Activated naive CD4-positive, alpha-beta T cell treated with anti-CD3 and anti-CD28 coated beads for 36 hours (primary cell): Measurements from ENCODE around the gene MYOG. TPM values are rescaled to one million over a fixed set of nuclear protein-coding genes. Genes with fewer than 3 reads are reported as not detected.
A peak's percentile ranks its signal among the peaks of the same experiment; 100 is the strongest.

ENCODE experiments used
- CTCF ChIA-PET: fragments of 350-600 bp; sonication (Branson Sonifier 250); formaldehyde crosslinking; loops from one replicate; lab custom pipeline; 2021; ENCODE audit warnings: antibody characterized with exemption; lab: Charles Lee
- DNase-seq: peaks from one replicate; pipeline ENCODE4 v3.0.0-alpha.2; 2020
- H3K27ac Mint-ChIP-seq: one replicate; pipeline ENCODE4 v1.8.0; 2021; ENCODE audit warnings: mild to moderate bottlenecking, mixed read lengths
- H3K27me3 Mint-ChIP-seq: one replicate; pipeline ENCODE4 v1.8.0; 2021; ENCODE audit warnings: low read depth, mixed read lengths
- H3K36me3 Mint-ChIP-seq: one replicate; pipeline ENCODE4 v1.8.0; 2021; ENCODE audit warnings: low read depth, mixed read lengths
- H3K4me1 Mint-ChIP-seq: one replicate; pipeline ENCODE4 v1.8.0; 2021; ENCODE audit warnings: low read depth, mixed read lengths
- H3K4me3 Mint-ChIP-seq: one replicate; pipeline ENCODE4 v1.8.0; 2021; ENCODE audit warnings: mild to moderate bottlenecking, moderate library complexity, mixed read lengths
- H3K9me3 Mint-ChIP-seq: one replicate; pipeline ENCODE4 v1.8.0; 2021; ENCODE audit warnings: mixed read lengths
- intact Hi-C: fragments of 100-400 bp; cut with micrococcal nuclease; formaldehyde crosslinking; loops from one replicate; pipeline ENCODE4 v1.15.1; 2023
- total RNA-seq, 2 experiments: library from RNA; stranded (reverse); gene quantifications; one replicate each; pipeline ENCODE4 v1.2.3, GENCODE V29; 2021

The MYOG gene
- total RNA-seq, 2 experiments from 2014 or later, result not detected

- Mint-ChIP-seq H3K4me3 (no peak overlapping the region), H3K36me3 (no peaks in the 10 kb centered on the region), H3K4me1 (no peaks in the 10 kb centered on the region), H3K27ac (no peak overlapping the region), H3K27me3 (peaks cover 2% of the 10 kb centered on the region), H3K9me3 (no peaks in the 10 kb centered on the region)
- DNase-seq, result no peak
- intact Hi-C loops, result no loop called here
- CTCF ChIA-PET, result interaction anchor here (1.0 to 1.6 kb wide), 2 partner anchors 122 to 168 kb away, joined by 3 to 5 read pairs; no protein-coding TSS in a partner anchor
Measured at GRCh38 chr1:203046984-203047630, 38.7 kb downstream of the MYOG start.

- H3K9me3 Mint-ChIP-seq, result no peaks in the 10 kb centered on the region
- H3K4me3 Mint-ChIP-seq, result no peak overlapping the region
Measured at GRCh38 chr1:203045821-203046594, 39.8 kb downstream of the MYOG start.

GRCh38 chr1:203045336-203045735 is 40.5 kb downstream of the MYOG start:
- no peaks in the 10 kb centered on the region for H3K9me3 Mint-ChIP-seq
- intact Hi-C loops, result no loop called here
- no peak overlapping the region for H3K27ac Mint-ChIP-seq
- no peak for DNase-seq
- H3K27me3 Mint-ChIP-seq, result no peaks in the 10 kb centered on the region
- CTCF ChIA-PET, result no interaction called here
- H3K4me3 Mint-ChIP-seq, result no peak overlapping the region
- H3K36me3 Mint-ChIP-seq, result no peaks in the 10 kb centered on the region
- no peaks in the 10 kb centered on the region for H3K4me1 Mint-ChIP-seq

More at GRCh38 chr1:203045821-203046594, 39.8 kb downstream of the MYOG start:
- Mint-ChIP-seq H3K27me3 (no peaks in the 10 kb centered on the region), H3K36me3 (no peaks in the 10 kb centered on the region), H3K4me1 (no peaks in the 10 kb centered on the region), H3K27ac (no peak overlapping the region)
- CTCF ChIA-PET, result interaction anchor here (0.9 to 1.6 kb wide), 3 partner anchors 123 to 296 kb away, joined by 3 to 5 read pairs (median 4); no protein-coding TSS in a partner anchor
- no peak for DNase-seq
- intact Hi-C loops, result no loop called here

- no peaks in the 10 kb centered on the region for H3K4me1 Mint-ChIP-seq
- no peaks in the 10 kb centered on the region for H3K36me3 Mint-ChIP-seq
- H3K27me3 Mint-ChIP-seq, result no peaks in the 10 kb centered on the region
- H3K4me3 Mint-ChIP-seq, result no peak overlapping the region
- no peaks in the 10 kb centered on the region for H3K9me3 Mint-ChIP-seq
- CTCF ChIA-PET, result no interaction called here
- no peak for DNase-seq
- intact Hi-C loops, result no loop called here
- no peak overlapping the region for H3K27ac Mint-ChIP-seq
Measured at GRCh38 chr1:203044546-203045250, 41.1 kb downstream of the MYOG start.

- CTCF ChIA-PET, result interaction anchor here (0.5 to 5.9 kb wide), 3 partner anchors 17 to 173 kb away, joined by 4 to 100 read pairs (median 64); partner anchors contain the start of gene PPFIA4
- Mint-ChIP-seq H3K4me3 (no peak overlapping the region), H3K9me3 (no peaks in the 10 kb centered on the region), H3K27me3 (peaks cover 2% of the 10 kb centered on the region), H3K36me3 (no peaks in the 10 kb centered on the region), H3K27ac (no peak overlapping the region), H3K4me1 (no peaks in the 10 kb centered on the region)
- intact Hi-C loops, result no loop called here
- no peak for DNase-seq
Measured at GRCh38 chr1:203043830-203044545, 41.8 kb downstream of the MYOG start.

GRCh38 chr1:203041351-203041932 is 44.4 kb downstream of the MYOG start:
- CTCF ChIA-PET, result interaction anchor here (1.2 to 5.9 kb wide), 10 partner anchors 11 to 228 kb away, joined by 3 to 100 read pairs (median 8); partner anchors contain the start of gene PPFIA4
- peaks cover 2% of the 10 kb centered on the region for H3K27me3 Mint-ChIP-seq
- H3K27ac Mint-ChIP-seq, result no peak overlapping the region
- no peak overlapping the region for H3K4me3 Mint-ChIP-seq
- H3K36me3 Mint-ChIP-seq, result no peaks in the 10 kb centered on the region
- no peak for DNase-seq
- H3K4me1 Mint-ChIP-seq, result no peaks in the 10 kb centered on the region
- intact Hi-C loops, result no loop called here
- H3K9me3 Mint-ChIP-seq, result no peaks in the 10 kb centered on the region

GRCh38 chr1:203040513-203041275 is 45.1 kb downstream of the MYOG start:
- Mint-ChIP-seq H3K36me3 (no peaks in the 10 kb centered on the region), H3K9me3 (no peaks in the 10 kb centered on the region), H3K27me3 (peaks cover 2% of the 10 kb centered on the region), H3K27ac (no peak overlapping the region), H3K4me1 (no peaks in the 10 kb centered on the region), H3K4me3 (no peak overlapping the region)
- CTCF ChIA-PET, result interaction anchor here (0.6 to 5.9 kb wide), 24 partner anchors 8 to 348 kb away, joined by 3 to 100 read pairs (median 6); partner anchors contain the start of gene PPFIA4
- DNase-seq, result no peak
- intact Hi-C loops, result no loop called here

GRCh38 chr1:203039609-203040512 is 46.0 kb downstream of the MYOG start:
- H3K9me3 Mint-ChIP-seq, result no peaks in the 10 kb centered on the region
- H3K27ac Mint-ChIP-seq, result no peak overlapping the region
- CTCF ChIA-PET, result interaction anchor here (0.5 to 5.9 kb wide), 47 partner anchors 9 to 774 kb away, joined by 3 to 100 read pairs (median 4); partner anchors contain the start of genes MYBPH and PPFIA4
- no peak overlapping the region for H3K4me3 Mint-ChIP-seq
- intact Hi-C loops, result loop anchor here (1.0 to 5.0 kb wide), 4 partner anchors 132 to 297 kb away; no protein-coding TSS in a partner anchor
- DNase-seq, result peak; percentile 24
- H3K27me3 Mint-ChIP-seq, result peaks cover 2% of the 10 kb centered on the region
- H3K4me1 Mint-ChIP-seq, result no peaks in the 10 kb centered on the region
- no peaks in the 10 kb centered on the region for H3K36me3 Mint-ChIP-seq

GRCh38 chr1:203038891-203039608 is 46.8 kb downstream of the MYOG start:
- no peaks in the 10 kb centered on the region for H3K36me3 Mint-ChIP-seq
- CTCF ChIA-PET, result interaction anchor here (0.5 to 5.9 kb wide), 41 partner anchors 10 to 775 kb away, joined by 3 to 100 read pairs (median 5); partner anchors contain the start of genes MYBPH, MYOG and PPFIA4
- intact Hi-C loops, result loop anchor here (1.0 to 5.0 kb wide), 4 partner anchors 133 to 298 kb away; no protein-coding TSS in a partner anchor
- peaks cover 2% of the 10 kb centered on the region for H3K27me3 Mint-ChIP-seq
- H3K4me1 Mint-ChIP-seq, result no peaks in the 10 kb centered on the region
- H3K27ac Mint-ChIP-seq, result no peak overlapping the region
- no peaks in the 10 kb centered on the region for H3K9me3 Mint-ChIP-seq
- H3K4me3 Mint-ChIP-seq, result no peak overlapping the region
- DNase-seq, result peak; percentile 82
